HG03039 (cell line): Measurements from ENCODE around the gene PLD4.

Experiments used
- ATAC-seq: cut with Tn5 transposase; IDR thresholded peaks from one replicate; pipeline ENCODE4 v1.9.1; 2021; ENCODE audit warnings: mild to moderate bottlenecking, moderate library complexity; ENCODE audit not compliant: unreplicated experiment

The PLD4 gene

DNA sequence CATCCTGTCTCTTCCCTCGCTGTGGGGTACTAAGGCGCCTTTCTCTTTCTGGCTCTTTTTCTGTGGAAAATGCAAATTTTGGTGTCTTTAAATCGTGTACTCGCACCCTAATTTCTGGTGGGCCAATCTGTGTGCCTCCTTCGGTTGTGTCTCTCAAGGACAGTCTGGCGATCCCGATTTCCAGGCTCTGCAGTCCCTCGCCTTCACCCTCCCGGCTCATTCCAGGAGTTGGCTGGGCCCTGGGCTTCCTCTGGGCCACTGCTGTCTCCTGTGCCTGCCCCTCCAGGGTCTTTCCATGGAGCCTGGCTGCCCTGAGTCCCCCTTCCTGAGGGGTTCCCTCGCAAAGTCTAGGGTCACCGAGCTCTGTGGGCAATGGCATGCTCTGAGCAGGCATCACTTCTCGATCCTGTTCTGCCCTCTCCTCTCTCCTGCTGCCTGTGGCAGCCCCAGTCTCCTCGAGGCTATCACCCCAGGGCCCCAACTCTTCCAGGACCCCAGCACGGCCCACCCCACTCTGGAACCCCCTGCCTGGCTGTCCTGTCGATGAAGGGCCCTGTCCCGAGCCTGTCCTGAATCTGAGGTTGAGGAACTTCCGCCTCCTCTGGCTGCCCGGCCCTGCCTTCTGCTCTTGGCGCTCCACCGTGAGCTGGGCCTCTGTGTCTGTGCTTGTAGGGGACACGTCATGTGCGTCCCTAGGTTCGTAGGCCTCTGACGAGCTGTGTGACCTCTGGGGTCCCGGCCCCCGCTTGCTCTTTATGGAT is 29.4 kb downstream of the PLD4 start:
- no peak for ATAC-seq

DNA sequence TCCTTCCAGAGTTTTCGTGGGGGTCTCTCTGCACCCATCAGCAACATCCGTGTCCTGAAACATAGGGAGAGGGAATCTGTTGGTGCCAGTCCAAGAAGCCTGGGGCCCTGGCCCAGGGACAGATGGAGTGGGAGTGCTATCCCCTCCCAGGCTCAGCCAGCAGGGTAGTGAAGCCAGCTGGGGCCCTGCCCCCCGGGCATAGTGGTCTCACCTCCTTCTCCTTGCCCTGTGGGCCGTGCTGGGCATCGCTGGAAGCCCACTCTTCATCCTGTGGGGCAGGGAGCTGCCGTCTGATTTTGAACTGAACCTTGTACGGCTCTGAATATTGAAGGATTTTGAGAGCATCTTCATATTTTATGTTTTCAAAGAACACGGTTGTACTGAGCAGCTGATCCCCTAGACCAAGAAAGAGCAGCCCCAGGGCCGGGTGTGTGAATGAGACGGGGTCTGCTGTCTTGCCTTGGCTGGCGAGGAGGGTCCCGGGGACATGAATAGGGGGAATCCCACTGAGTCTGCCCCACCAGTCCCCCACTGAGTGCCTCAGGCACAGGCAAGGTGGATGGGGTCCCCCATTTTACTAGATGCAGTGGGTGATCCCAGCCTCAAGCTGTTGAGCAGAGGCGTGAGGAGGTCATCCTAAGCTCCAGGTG is 30.2 kb downstream of the PLD4 start:
- no peak for ATAC-seq

DNA sequence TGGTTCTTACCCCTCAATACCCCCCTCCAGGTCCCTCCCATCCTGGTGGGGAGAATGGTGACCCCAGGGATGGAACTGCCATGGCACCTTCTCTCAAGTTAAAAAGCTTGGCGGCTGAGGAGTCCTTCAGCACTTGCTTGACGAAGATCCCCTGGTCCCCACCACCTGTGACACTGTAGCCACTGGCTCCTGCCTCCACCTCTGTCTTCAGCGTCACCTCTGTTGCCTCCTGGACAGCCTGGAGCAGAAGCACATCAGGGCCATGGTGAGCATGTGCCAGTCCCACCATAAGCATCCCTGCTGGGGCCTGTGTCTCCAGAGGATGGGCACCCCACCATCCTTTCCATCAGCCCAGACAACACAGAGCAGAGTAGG is 30.7 kb downstream of the PLD4 start:
- no peak for ATAC-seq

DNA sequence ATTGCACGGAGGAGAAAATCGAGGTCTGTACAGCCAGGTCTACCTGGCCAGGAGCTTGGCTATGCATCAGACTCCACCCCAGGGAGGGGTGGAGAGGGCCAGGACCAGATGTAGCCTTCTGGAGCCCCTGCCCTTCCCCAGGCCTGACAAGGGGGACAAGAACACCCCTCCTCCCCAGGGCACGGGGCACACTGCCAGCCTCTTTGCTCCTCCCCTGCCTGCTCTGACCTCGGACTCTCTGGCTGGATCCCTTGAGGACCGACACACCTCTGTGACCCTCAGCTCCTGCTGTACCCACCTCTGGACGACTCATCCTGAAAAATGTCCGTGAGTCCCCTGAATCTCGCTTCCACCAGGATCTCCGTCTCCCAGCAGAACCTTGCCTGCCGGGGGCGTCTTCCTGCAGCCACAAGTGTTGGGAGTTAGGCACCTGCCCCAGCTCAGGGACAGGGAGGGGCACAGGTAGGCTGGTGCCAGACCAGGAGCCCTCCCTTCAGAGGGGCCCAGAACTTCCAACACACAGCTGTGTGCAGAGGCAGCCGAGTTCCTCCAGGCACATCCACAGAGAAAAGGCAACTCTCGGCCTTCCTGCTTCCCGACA is 31.7 kb downstream of the PLD4 start:
- ATAC-seq = no peak

DNA sequence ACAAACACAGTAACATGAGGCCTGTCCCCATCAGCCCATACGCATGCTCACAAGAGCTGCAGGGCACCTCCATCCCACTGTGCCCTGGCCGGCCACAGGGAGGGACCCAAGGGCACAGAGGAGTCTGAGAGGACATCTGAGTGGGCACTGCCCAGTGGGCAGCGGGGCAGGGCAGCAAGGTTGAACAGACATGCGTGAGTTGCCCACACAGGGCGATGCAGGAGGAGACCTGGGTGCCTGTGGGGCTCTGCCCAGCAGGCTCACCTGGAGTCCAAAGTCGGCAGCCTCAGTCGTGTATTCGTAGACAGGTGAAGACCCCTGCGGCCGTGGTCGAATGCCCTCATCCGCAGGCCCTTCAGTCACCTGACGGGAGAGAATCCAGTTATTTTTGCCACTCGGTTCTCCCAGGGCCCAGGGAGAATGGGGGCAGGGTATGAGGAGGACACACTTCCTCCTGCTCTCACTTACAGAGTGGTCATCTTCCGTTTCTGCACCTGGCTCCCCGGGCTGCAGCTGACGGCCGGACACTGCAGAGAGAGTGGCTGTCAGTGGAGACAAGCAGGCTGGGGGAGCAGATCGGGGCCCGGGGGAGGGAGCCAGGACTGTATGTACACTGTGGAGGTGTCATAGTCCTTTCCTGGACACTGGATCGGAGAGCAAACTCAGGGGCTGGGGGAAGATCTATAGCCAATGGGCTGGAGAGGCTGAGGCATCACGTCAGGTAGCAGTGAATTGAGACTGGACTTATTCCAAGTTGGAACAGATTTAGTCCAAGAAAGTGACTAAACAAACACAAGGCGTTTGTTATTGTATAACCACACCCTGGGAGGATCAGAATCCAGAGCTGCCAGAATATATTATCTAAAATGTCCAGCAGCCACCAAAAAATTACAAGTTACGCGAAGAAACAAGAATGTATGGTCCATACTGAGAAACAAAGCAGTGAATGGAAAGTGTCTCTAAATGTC is 32.8 kb downstream of the PLD4 start:
- no peak for ATAC-seq

DNA sequence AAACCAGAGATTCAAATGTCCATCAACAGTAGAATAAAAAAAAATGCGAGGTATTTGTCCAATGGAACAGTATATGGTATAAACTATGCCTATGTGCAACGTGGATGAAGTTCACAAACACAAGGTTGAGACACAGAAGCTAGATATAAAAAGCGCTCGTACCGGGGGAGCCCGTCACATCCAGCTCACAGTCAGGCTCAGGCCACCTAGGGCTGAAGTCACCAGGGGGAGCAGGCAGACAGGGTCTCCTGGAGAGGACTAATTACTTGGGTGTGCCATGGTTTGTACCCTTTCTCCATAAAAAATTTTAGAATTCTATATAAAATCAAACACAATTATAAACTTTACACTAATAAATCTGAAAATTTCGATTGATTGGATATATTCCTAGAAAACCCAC is 39.9 kb downstream of the PLD4 start:
- no peak for ATAC-seq

DNA sequence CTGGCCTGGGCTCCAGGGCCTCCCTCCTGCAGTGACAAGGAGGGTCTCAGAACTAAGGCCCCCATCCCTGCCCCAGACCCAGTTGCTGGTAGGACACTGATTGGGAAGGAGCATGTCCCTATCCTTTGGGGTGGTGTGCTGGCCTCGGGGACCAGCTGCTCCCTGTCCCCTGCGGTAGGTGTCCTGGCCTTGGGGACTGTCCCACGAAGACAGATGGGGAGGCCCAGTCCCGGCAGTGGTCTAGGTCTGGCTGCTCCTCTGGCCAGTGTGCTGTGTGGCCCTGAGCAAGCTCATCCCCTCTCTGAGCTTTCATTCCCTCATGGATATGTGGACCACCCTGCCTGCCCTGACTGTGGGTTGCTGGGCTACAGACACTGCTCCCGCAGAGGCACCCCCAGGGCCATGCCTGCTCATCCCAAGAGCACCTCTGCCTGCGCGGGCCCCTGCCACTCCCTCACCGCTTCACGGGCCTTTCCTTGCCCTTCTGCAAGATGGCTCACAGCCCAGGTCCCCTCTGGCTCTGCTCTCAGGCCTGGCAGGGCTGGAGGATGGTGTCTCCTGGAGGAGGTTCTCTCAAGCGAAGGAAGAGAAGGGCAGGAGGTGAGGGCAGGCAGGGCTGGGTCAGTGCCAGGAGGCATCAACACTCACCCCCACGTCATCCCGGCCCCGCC is 41.0 kb downstream of the PLD4 start:
- ATAC-seq = no peak

DNA sequence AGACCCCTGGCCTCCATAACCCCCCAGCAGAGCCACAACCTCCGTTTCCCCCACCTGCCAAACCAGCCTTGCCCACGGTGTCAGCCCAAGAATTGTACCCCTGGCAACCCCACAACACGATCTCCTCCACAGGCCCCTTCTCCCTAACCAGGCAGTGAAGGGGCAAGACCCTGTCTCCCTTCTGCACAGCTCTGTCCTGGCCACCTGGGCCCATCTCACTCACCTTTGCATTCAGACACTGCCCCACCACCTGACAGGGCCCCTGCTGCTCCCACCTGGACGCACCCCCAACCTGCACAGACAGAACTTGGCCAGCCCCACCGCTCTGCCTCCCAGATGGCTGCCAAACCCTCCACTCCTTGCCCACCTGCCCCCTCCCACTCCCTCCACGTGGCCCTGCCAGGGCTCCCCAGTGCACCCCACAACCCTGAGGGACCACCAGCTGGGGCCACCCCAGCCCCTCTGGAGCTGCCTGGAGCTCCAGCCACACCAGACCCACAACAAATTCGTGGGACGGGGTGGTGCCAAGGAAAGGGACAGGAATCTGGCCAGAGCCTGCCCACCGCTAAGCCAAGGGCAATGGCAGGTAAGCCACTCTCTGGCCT is 41.7 kb downstream of the PLD4 start:
- ATAC-seq = no peak

DNA sequence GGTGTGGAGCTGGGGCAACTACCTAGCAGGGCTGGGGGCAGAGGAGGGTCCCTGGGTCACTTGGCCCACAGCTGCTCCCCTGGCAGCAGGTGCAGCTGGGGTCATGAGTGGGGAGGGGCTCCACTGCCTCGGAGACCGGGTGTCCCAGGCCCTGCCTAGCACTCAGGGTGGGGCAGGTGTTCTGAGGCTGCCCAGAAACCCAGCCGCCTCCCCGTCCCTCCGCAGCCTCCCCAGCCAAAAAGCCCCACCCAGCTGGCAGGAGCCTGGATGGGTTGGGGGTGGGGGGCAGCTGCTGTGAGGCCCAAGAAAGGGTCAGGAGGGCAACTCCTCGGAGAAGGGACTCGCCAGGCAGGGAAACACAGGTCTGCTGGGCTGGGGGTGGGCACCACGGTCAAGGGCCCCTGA is 42.3 kb downstream of the PLD4 start:
- ATAC-seq = no peak

DNA sequence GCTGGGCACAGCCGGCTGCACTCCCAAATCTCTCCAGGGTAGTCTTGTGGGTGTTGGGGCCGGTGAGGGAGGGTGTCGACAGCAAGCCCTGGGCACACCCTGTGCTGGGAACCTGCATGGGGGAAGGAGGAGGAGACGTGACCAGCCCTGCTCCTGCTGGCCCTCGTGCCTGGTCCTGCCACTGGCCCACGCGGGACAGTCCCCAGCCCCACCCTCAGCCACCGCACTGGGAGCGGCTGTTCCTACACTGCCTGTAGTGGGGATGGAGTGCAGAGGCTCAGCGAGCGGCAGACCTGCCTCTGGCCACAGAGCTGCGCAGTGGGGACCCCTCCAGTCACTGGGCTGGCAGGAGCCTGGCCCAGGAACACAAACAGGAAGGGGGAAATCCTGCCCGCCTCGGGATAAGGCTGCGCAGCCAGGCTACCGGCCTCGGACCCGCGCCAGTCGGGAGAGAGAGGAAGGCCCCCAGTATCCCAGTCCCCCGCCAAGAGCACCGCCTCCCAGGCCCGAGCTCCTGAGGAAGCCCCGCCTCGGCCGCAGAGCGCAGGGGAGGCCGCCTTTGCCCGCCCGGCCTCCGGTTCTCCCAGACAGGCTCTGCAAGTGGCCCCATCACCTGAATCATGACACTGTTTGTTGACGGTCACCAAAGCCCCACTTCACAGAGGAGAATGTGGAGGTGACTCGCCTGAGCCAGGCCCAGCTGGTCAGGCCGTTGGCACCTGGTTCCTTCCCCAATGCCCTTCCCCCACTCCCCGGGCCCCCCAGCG is 42.9 kb downstream of the PLD4 start:
- ATAC-seq = no peak

DNA sequence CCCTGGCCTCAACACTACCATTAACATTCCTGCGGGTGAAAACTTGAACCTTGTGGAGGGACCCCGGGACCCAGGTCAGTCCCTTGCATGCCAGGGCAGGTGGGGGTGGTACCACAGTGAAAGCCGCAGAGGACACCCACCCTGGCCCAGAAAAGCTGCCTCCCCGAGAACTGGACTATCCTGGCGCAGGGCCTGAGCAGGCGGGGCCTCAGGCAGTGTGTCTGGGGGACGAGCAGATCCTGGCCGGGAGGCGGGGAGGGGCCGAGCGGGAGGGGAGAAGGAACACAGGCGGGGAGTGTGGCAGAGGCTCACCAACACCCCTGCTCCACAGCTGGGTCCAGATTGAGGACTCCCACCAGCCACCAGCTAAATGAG is 43.5 kb downstream of the PLD4 start:
- no peak for ATAC-seq

DNA sequence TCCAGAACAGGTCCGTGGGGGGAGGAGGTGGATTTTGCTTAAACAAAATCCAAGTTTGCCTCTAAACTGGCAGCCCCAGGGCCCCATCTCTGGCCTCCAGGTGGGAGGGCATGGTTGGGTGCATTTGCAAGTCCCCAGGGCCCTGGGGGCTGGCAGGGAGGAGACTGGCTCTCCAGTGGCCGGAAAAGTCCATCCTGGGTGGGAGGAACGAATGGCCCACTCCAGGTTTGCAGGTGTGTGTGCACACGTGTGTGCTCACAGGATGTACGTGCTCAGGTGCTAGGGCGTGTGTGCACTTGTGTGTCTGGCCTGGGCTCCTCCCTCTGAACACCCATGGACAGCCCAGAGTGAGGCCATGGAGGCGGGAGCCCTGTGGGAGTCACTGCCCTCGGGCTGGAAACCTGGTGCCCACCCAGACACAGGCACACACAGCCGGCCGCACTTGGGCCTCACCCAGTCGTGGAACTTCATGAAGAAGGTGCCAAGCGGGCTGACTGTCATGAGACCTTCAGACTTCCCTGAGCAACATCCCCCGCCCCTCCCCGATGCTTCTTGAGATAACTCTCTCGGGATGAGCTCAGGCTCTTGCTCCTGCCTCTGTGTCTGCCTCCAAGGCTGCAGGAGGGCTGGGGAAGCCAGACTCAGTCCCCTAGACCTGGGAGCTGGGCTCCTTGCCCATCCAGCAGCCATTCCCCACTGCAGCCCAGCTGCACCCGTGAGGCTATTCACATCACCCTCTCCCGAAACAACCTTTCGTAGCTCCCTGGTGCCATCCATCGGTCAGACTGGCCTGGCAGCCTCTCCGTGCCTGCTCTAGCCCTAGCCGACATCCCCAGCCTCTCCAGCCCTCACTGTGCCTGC is 44.1 kb downstream of the PLD4 start:
- ATAC-seq = no peak

DNA sequence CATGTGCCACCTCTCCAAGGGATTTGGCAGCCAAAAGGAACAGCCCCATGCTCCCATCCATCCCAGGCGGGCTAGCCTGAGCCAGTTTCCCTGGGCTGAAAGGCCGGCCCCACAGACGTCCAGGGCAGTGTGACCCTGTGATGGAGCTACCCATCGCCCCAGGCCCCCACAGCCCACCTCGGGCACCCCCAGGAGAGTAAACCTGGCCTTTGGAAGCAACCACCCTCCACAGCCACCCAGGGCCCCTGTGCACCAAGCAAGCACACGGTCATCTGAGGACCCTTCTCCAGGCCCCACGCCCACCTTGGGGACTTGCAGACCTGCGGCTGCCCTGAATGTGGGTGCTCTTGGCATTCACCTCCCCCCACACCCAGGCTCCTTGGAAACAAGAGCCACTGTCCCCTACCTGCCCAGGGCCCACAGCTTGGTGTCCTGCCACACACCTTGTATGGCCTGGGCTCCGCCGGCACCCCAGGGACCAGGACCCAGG is 45.1 kb downstream of the PLD4 start:
- ATAC-seq = no peak

DNA sequence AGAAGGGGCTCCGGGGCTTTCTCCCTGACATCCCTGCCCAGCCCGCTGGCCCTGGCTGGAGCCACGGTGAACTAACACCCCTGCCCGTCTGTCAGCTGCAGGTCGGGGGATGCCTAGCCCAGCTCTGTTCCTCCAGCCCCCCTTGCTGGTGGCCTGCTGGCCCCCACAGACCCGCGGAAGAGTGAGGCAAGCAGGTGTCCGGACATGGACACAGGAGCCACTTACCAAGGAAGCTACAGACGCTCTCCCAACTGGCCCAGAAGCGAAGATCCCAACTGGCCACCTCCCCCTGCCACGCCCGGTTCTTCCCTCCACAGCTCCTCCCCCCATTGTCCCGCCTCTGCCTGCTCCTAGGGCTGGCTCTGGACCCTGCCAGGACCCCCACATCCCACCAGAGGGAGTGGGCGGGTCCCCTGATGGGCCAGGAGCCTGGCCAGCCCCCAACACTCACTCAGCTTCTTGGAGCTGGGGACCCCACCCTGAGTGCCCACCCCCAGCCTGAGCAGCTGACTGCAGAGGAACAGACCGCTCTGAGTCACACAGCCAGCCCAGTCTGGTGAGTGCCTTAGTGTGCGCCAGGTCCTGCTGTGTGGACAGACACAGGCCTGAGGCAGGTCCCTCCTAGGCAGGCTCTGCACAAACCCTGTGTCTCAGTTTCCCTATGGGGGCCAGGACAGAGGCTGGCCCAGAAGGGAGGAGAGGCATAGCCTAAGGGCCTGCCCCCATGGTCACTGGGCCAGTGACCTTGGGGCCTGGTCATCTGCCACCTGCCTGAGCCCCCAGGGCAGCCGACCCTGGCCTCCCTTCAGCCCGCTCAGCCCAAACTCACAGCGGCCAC is 45.8 kb downstream of the PLD4 start:
- ATAC-seq = no peak

DNA sequence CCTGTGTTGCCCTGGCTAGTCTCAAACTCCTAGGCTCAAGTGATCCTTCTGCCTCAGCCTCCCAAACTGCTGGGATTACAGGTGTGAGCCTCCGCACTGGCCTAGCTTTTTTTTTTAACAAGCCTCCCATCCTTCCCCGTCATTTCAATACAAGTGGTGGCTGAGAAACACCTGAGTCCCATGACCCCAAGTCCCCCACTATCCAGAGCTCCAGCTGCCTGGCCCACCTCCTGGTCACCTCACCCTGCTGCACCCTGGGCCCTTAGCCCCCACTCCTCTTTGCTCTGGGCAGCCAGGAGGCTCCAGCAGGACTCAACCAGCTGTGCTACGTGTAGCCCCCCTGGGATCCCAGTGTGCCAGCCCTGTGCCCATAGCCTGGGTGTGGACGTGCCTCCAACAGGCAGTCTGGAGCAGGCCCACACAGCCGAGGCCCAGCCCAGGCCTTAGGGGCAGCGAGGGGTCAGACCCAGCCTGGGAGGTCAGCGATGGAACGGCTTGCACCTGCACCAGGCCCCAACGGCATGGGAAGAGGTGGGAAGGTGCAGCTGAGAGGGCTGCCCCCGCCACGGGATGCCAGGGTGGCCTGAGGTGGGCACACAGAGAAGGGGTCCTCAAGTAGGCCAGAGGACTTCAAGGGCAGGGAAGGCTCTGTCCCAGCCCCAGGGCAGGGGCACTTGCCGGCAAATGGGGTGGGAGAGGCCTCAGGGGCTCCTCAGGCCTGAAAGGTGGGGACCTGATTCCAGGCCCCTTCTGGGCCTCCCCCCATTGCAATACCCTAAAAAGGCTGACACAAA is 47.0 kb downstream of the PLD4 start:
- no peak for ATAC-seq

DNA sequence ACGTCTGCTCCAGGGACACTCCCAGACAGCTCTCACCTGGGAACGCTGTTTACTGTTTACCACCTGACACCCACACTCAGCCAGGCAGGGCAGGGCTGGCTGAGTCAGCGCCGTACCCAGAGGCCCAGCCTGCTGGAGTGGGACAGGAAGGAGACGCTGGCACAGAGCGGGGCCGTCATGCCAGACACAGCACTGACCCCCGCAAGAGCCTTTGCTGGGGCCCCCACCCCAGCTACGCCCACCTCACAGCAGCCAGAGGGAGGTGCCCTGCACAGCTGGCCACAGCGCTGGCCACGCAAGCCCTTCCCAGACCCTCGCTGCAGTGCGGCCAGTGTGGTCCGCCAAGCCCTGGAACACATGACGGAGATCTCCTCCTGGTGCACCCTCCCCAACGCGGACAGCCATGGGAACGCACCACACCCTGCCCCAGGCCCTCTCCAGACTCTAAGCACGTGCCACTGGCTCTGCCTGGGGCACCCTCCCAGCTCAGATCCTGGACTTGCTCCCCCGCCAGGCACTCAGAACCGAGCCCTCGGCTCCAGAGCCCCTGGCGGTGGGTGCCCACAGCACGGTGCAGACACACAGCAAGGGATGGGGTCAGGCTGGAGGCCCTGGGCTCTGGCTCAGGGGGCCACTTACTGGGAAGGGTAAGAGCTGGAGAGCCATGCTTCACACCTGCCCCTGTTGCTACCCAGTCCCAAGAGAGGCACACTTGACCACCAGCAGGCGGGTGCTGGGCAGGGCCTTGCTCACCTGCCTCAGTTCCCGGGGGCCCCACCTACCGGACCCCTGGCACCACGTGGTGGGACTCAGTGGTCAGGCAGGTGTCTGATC is 47.8 kb downstream of the PLD4 start:
- no peak for ATAC-seq
